GM06990 (cell line): ENCODE measurements around the gene VSIG10L.

ENCODE experiments used
- DNase-seq: peaks from one replicate; pipeline ENCODE4 v3.0.0-alpha.2; 2011; ENCODE audit not compliant: insufficient read length; ENCODE audit errors: extremely low read depth
- H3K27me3 ChIP-seq: replicated peaks from 2 replicates; pipeline ENCODE4 v1.6.0; 2011; ENCODE audit warnings: low read length; ENCODE audit not compliant: control insufficient read depth, insufficient read depth
- H3K36me3 ChIP-seq: 2 replicates; pipeline ENCODE4 v1.5.1; 2011; ENCODE audit warnings: low read length; ENCODE audit not compliant: control insufficient read depth, insufficient read depth
- H3K4me3 ChIP-seq: replicated peaks from 2 replicates; pipeline ENCODE4 v1.5.1; 2011; ENCODE audit warnings: low read depth, mild to moderate bottlenecking, control low read depth, low read length
- CTCF ChIP-seq: IDR thresholded peaks from 2 replicates; pipeline ENCODE4 v1.5.1; 2011; ENCODE audit warnings: low read length, control low read depth, mild to moderate bottlenecking, inconsistent platforms; ENCODE audit not compliant: insufficient read depth, poor library complexity, severe bottlenecking

The VSIG10L gene

DNA sequence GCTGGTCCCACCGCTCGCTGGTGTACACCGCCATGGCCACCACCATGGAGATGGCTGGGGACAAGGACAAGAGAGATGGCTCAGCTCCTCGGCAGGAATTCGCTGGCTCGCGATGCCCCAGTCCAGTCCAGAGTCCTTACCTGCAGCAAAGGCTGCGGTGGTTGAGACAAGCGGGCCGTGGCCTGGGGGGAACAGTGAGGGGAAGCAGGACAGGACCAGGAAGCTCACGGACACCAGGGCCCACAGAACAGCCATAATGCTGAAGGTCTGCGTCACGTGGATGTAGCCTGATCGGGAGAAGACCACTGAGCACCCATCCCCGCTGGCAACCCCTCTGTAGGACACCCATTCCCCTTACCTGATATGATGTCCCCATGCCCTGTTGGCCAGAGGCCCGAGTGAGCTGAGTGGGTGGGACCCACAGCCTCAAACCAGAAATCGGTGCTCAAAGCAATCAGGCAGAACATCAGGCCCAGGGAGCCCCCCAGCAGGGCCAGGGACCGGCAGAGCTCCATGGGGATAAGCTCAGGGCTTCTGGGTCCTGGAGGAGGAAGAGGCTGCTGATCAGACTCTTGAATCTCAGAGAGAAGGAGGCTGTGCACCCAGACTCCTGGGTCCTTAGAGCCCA is 30.2 kb upstream of the VSIG10L start:
- Histone ChIP-seq H3K4me3 (no peak overlapping the region), H3K27me3 (no peaks in the 10 kb centered on the region), H3K36me3 (no peaks in the 10 kb centered on the region)
- TF ChIP-seq CTCF = no peak
- no peak for DNase-seq

- TF ChIP-seq CTCF = no peak
- Histone ChIP-seq H3K4me3 (no peak overlapping the region), H3K36me3 (no peaks in the 10 kb centered on the region), H3K27me3 (no peaks in the 10 kb centered on the region)
- DNase-seq = no peak
Measured at GRCh38 chr19:51371186-51371690, 29.3 kb upstream of the VSIG10L start.

- Histone ChIP-seq H3K36me3 (no peaks in the 10 kb centered on the region), H3K4me3 (no peak overlapping the region), H3K27me3 (no peaks in the 10 kb centered on the region)
- no peak for TF ChIP-seq CTCF
- no peak for DNase-seq
Measured at GRCh38 chr19:51370230-51370629, 28.3 kb upstream of the VSIG10L start.

GRCh38 chr19:51368366-51369282 is 26.7 kb upstream of the VSIG10L start, which contains the start of gene CLDND2:
CLDND2 (minus strand) TSS chr19:51369003; CDS start chr19:51368577, 426 bp downstream.
- DNase-seq = no peak

More at GRCh38 chr19:51368366-51369282, 26.7 kb upstream of the VSIG10L start, which contains the start of gene CLDND2:
- no peaks in the 10 kb centered on the region for H3K27me3 ChIP-seq
- H3K4me3 ChIP-seq = peak within 1 kb of the TSS; percentile 89
- TF ChIP-seq CTCF = no peak
- H3K36me3 ChIP-seq = no peaks in the 10 kb centered on the region
